Rectal smooth muscle tissue (tissue), 1 donor: ENCODE measurements around the gene TRIM29.
A peak's percentile ranks its signal among the peaks of the same experiment; 100 is the strongest.
"Not testable (repeated sequence)": the region's sequence is repeated elsewhere in the genome, so short reads cannot be mapped to it uniquely, and the experiment has no call there.

Experiments
- H3K27ac ChIP-seq: one replicate; pipeline ENCODE4 v1.7.0; 2013; ENCODE audit warnings: low read depth, low read length, inconsistent platforms
- H3K27me3 ChIP-seq: one replicate; pipeline ENCODE4 v1.7.0; 2013; ENCODE audit warnings: low read length; ENCODE audit not compliant: control insufficient read depth, insufficient read depth
- H3K36me3 ChIP-seq: one replicate; pipeline ENCODE4 v1.7.0; 2013; ENCODE audit warnings: low read length; ENCODE audit not compliant: control insufficient read depth, insufficient read depth
- H3K4me1 ChIP-seq: one replicate; pipeline ENCODE4 v1.7.0; 2013; ENCODE audit warnings: low read length; ENCODE audit not compliant: control insufficient read depth, insufficient read depth
- H3K4me3 ChIP-seq: one replicate; pipeline ENCODE4 v1.7.0; 2013; ENCODE audit warnings: low read length
- H3K9ac ChIP-seq: one replicate; pipeline ENCODE4 v1.7.0; 2013; ENCODE audit warnings: low read length

Gene TRIM29

GRCh38 chr11:120180551-120181232, 42.8 kb upstream of the TRIM29 start:
- no peaks in the 10 kb centered on the region for H3K4me1 ChIP-seq
- H3K4me3 ChIP-seq, result no peak overlapping the region
- no peak overlapping the region for H3K9ac ChIP-seq
- no peaks in the 10 kb centered on the region for H3K27me3 ChIP-seq
- no peaks in the 10 kb centered on the region for H3K36me3 ChIP-seq
- H3K27ac ChIP-seq, result no peak overlapping the region

- not testable (repeated sequence) for H3K4me1 ChIP-seq, H3K36me3 ChIP-seq, H3K27ac ChIP-seq, H3K9ac ChIP-seq, H3K27me3 ChIP-seq, H3K4me3 ChIP-seq
These were observed 42.1 kb upstream of the TRIM29 start for GRCh38 chr11:120180063-120180462.

GRCh38 chr11:120179057-120179672, 41.3 kb upstream of the TRIM29 start:
- H3K27me3 ChIP-seq, result no peaks in the 10 kb centered on the region
- H3K36me3 ChIP-seq, result no peaks in the 10 kb centered on the region
- H3K27ac ChIP-seq, result no peak overlapping the region
- no peak overlapping the region for H3K9ac ChIP-seq
- H3K4me3 ChIP-seq, result no peak overlapping the region
- H3K4me1 ChIP-seq, result no peaks in the 10 kb centered on the region

- Histone ChIP-seq H3K9ac (no peak overlapping the region), H3K4me1 (no peaks in the 10 kb centered on the region), H3K36me3 (no peaks in the 10 kb centered on the region), H3K4me3 (no peak overlapping the region), H3K27ac (no peak overlapping the region), H3K27me3 (no peaks in the 10 kb centered on the region)
These were observed 40.7 kb upstream of the TRIM29 start for GRCh38 chr11:120178561-120179056.

GRCh38 chr11:120174866-120175265, 37.0 kb upstream of the TRIM29 start:
- no peaks in the 10 kb centered on the region for H3K36me3 ChIP-seq
- H3K27me3 ChIP-seq, result peaks cover 4% of the 10 kb centered on the region
- H3K4me3 ChIP-seq, result no peak overlapping the region
- H3K27ac ChIP-seq, result no peak overlapping the region
- H3K4me1 ChIP-seq, result no peaks in the 10 kb centered on the region
- H3K9ac ChIP-seq, result no peak overlapping the region

GRCh38 chr11:120173807-120174206, 35.9 kb upstream of the TRIM29 start:
- Histone ChIP-seq H3K4me3 (no peak overlapping the region), H3K36me3 (no peaks in the 10 kb centered on the region), H3K27ac (no peak overlapping the region), H3K4me1 (no peaks in the 10 kb centered on the region), H3K9ac (no peak overlapping the region), H3K27me3 (peaks cover 4% of the 10 kb centered on the region)

GRCh38 chr11:120173019-120173705, 35.2 kb upstream of the TRIM29 start:
- Histone ChIP-seq H3K4me3 (no peak overlapping the region), H3K4me1 (no peaks in the 10 kb centered on the region), H3K9ac (no peak overlapping the region), H3K27me3 (peaks cover 4% of the 10 kb centered on the region), H3K36me3 (no peaks in the 10 kb centered on the region), H3K27ac (no peak overlapping the region)

- peaks cover 4% of the 10 kb centered on the region for H3K27me3 ChIP-seq
- no peaks in the 10 kb centered on the region for H3K36me3 ChIP-seq
- no peak overlapping the region for H3K9ac ChIP-seq
- H3K4me1 ChIP-seq, result no peaks in the 10 kb centered on the region
- H3K4me3 ChIP-seq, result no peak overlapping the region
- H3K27ac ChIP-seq, result no peak overlapping the region
These were observed 34.4 kb upstream of the TRIM29 start for GRCh38 chr11:120172054-120172911.

GRCh38 chr11:120170741-120171261, 32.9 kb upstream of the TRIM29 start:
- peaks cover 7% of the 10 kb centered on the region for H3K27me3 ChIP-seq

GRCh38 chr11:120169981-120170698, 32.2 kb upstream of the TRIM29 start:
- Histone ChIP-seq H3K4me1 (no peaks in the 10 kb centered on the region), H3K27ac (no peak overlapping the region), H3K9ac (no peak overlapping the region), H3K36me3 (no peaks in the 10 kb centered on the region), H3K4me3 (no peak overlapping the region), H3K27me3 (peaks cover 7% of the 10 kb centered on the region)

More at GRCh38 chr11:120170741-120171261, 32.9 kb upstream of the TRIM29 start:
- Histone ChIP-seq H3K36me3 (no peaks in the 10 kb centered on the region), H3K27ac (no peak overlapping the region), H3K9ac (no peak overlapping the region), H3K4me1 (no peaks in the 10 kb centered on the region), H3K4me3 (no peak overlapping the region)

- no peaks in the 10 kb centered on the region for H3K36me3 ChIP-seq
- H3K4me1 ChIP-seq, result no peaks in the 10 kb centered on the region
- peak overlapping the region; percentile 72 for H3K4me3 ChIP-seq
- H3K27ac ChIP-seq, result no peak overlapping the region
- H3K27me3 ChIP-seq, result peaks cover 7% of the 10 kb centered on the region
- H3K9ac ChIP-seq, result no peak overlapping the region
These were observed 31.2 kb upstream of the TRIM29 start for GRCh38 chr11:120168960-120169681.
